Calu3 (cell line): Measurements from ENCODE around the gene TCAP. TPM values are rescaled to one million over a fixed set of nuclear protein-coding genes. Genes with fewer than 3 reads are reported as not detected.
A peak's percentile ranks its signal among the peaks of the same experiment; 100 is the strongest.
"Not testable (repeated sequence)": the region's sequence is repeated elsewhere in the genome, so short reads cannot be mapped to it uniquely, and the experiment has no call there.

ENCODE experiments used
- BruUV-seq: library from RNA; stranded (reverse); fragments of 400-500 nt; replicated peaks from 2 replicates; lab custom pipeline; 2021; lab: Mats Ljungman, UMichigan
- CTCF ChIA-PET: fragments of 300-600 bp; sonication (Branson Sonifier 250); formaldehyde crosslinking; loops from one replicate; lab custom pipeline; 2022; ENCODE audit warnings: antibody characterized with exemption; lab: Charles Lee
- DNase-seq: peaks from one replicate; pipeline ENCODE4 v3.0.0; 2022
- H3K27ac Mint-ChIP-seq: one replicate; pipeline ENCODE4 v1.8.0; 2022; ENCODE audit warnings: mixed read lengths; ENCODE audit not compliant: unreplicated experiment
- H3K27me3 Mint-ChIP-seq: one replicate; pipeline ENCODE4 v1.8.0; 2022; ENCODE audit warnings: mixed read lengths; ENCODE audit not compliant: unreplicated experiment
- H3K36me3 Mint-ChIP-seq: one replicate; pipeline ENCODE4 v1.8.0; 2022; ENCODE audit warnings: mild to moderate bottlenecking, moderate library complexity, mixed read lengths; ENCODE audit not compliant: insufficient read depth, unreplicated experiment
- H3K4me1 Mint-ChIP-seq: one replicate; pipeline ENCODE4 v1.8.0; 2022; ENCODE audit warnings: mild to moderate bottlenecking, low read depth, mixed read lengths; ENCODE audit not compliant: unreplicated experiment
- H3K4me3 Mint-ChIP-seq: one replicate; pipeline ENCODE4 v1.8.0; 2022; ENCODE audit warnings: mild to moderate bottlenecking, low read depth, moderate library complexity, mixed read lengths; ENCODE audit not compliant: unreplicated experiment
- H3K9me3 Mint-ChIP-seq: one replicate; pipeline ENCODE4 v1.8.0; 2022; ENCODE audit warnings: low read depth, mixed read lengths; ENCODE audit not compliant: unreplicated experiment
- intact Hi-C: fragments of 100-400 bp; cut with micrococcal nuclease; formaldehyde crosslinking; loops from one replicate; pipeline ENCODE4 v1.10.0; 2022; ENCODE audit not compliant: unreplicated experiment
- total RNA-seq: library from RNA; stranded (reverse); gene quantifications from 2 replicates; pipeline ENCODE4 v1.2.3, GENCODE V29; 2022
- TF ChIP-seq, protein P1 (sequence below): fragments of 200-600 bp; IDR thresholded peaks from one replicate; pipeline ENCODE4 v1.8.0; 2022; ENCODE audit warnings: antibody characterized with exemption; ENCODE audit not compliant: unreplicated experiment

TCAP gene
- total RNA-seq, 1 experiment from 2014 or later, result 51.5 TPM

DNA sequence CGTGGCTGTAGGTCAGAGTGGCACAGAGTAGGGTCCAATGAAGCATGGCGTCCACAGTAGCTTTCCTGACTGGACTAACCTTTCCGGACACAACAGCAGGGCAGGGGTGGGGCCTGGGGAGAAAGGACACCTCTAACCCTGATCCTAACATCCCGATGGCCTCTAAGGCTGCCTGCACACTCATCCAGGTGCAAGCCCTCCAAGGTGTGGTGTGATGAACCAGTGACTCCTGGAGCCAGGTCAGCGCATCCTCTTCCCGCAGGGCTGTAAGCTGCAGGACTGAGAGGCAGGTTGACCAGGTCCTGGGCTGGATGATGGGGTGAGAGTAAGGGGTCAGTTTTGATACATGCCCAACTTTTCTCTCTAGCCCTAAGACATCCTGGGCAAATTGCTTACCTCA, 31.6 kb downstream of the TCAP start:
- intact Hi-C loops, result no loop called here
- no peak overlapping the region for H3K4me3 Mint-ChIP-seq
- H3K27ac Mint-ChIP-seq, result no peak overlapping the region
- DNase-seq, result peak; percentile 82
- H3K36me3 Mint-ChIP-seq, result peaks cover 32% of the 10 kb centered on the region
- H3K27me3 Mint-ChIP-seq, result no peaks in the 10 kb centered on the region
- no peaks in the 10 kb centered on the region for H3K9me3 Mint-ChIP-seq
- TF ChIP-seq, protein P1, sequence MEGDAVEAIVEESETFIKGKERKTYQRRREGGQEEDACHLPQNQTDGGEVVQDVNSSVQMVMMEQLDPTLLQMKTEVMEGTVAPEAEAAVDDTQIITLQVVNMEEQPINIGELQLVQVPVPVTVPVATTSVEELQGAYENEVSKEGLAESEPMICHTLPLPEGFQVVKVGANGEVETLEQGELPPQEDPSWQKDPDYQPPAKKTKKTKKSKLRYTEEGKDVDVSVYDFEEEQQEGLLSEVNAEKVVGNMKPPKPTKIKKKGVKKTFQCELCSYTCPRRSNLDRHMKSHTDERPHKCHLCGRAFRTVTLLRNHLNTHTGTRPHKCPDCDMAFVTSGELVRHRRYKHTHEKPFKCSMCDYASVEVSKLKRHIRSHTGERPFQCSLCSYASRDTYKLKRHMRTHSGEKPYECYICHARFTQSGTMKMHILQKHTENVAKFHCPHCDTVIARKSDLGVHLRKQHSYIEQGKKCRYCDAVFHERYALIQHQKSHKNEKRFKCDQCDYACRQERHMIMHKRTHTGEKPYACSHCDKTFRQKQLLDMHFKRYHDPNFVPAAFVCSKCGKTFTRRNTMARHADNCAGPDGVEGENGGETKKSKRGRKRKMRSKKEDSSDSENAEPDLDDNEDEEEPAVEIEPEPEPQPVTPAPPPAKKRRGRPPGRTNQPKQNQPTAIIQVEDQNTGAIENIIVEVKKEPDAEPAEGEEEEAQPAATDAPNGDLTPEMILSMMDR, result no peak
- CTCF ChIA-PET, result interaction anchor here (0.5 to 161.2 kb wide), 26 partner anchors 18 to 1047 kb away, joined by 3 to 42089 read pairs (median 6); partner anchors contain the start of genes ERBB2, GRB7, GSDMA and GSDMB
- H3K4me1 Mint-ChIP-seq, result peaks cover 45% of the 10 kb centered on the region
- no TSS peak for BruUV-seq

DNA sequence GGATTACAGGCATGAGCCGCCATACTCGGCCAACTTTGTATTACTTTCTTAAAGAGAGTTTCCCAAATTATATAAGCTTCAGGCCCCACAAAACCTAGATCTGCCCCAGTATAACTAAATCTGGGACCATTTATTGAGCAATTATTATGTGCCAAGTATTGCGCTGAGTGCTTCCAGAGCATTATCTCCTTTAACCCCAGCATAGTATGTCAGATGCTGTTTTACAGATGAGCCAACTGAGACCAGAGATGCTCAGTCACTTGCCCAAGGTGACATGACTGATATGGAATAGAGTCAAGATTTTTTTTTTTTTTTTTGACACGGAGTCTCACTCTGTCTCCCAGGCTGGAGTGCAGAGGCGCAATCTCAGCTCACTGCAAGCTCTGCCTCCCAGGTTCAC, 32.8 kb downstream of the TCAP start:
- CTCF ChIA-PET, result interaction anchor here (0.6 to 161.2 kb wide), 16 partner anchors 17 to 1164 kb away, joined by 3 to 42089 read pairs (median 42); partner anchors contain the start of genes ERBB2, GRB7, GSDMA and GSDMB
- intact Hi-C loops, result no loop called here
- DNase-seq, result no peak

DNA sequence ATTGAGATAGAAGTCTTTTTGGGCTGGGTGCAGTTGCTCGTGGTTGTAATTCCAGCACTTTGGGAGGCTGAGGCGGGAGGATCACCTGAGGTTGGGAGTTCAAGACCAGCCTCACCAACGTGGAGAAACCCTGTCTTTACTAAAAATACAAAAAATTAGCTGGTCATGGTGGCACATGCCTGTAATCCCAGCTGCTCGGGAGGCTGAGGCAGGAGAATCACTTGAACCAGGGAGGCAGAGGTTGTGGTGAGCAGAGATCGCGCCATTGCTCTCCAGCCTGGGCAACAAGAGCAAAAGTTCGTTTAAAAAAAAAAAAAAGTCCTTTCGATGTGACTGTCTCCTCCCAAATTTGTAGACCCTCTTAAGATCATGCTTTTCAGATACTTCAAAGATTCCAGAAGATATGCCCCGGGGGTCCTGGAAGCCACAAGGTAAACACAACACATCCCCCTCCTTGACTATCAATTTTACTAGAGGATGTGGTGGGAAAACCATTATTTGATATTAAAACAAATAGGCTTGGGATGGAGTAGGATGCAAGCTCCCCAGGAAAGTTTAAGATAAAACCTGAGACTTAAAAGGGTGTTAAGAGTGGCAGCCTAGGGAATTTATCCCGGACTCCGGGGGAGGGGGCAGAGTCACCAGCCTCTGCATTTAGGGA, 34.1 kb downstream of the TCAP start:
- intact Hi-C loops, result loop anchor here (1.0 kb wide), 1 partner anchor 8 kb away; no protein-coding TSS in a partner anchor
- BruUV-seq, result TSS peak; percentile 86
- H3K27me3 Mint-ChIP-seq, H3K9me3 Mint-ChIP-seq: not testable (repeated sequence)
- H3K27ac Mint-ChIP-seq, result peak overlapping the region; percentile 67
- peaks cover 68% of the 10 kb centered on the region for H3K4me1 Mint-ChIP-seq
- CTCF ChIA-PET, result interaction anchor here (0.6 to 161.2 kb wide), 54 partner anchors 16 to 1893 kb away, joined by 3 to 42089 read pairs (median 5); partner anchors contain the start of genes CDK12, ERBB2, GRB7 and GSDMA
- peak; percentile 80 for DNase-seq
- H3K36me3 Mint-ChIP-seq, result peaks cover 57% of the 10 kb centered on the region
- H3K4me3 Mint-ChIP-seq, result peak overlapping the region; percentile 71

More for the DNA sequence above, 32.8 kb downstream of the TCAP start:
- BruUV-seq, result no TSS peak
- no peak overlapping the region for H3K4me3 Mint-ChIP-seq
- H3K9me3 Mint-ChIP-seq, result no peaks in the 10 kb centered on the region
- H3K36me3 Mint-ChIP-seq, result peaks cover 44% of the 10 kb centered on the region
- TF ChIP-seq, protein P1, result no peak
- peaks cover 57% of the 10 kb centered on the region for H3K4me1 Mint-ChIP-seq
- H3K27me3 Mint-ChIP-seq, result no peaks in the 10 kb centered on the region
- no peak overlapping the region for H3K27ac Mint-ChIP-seq

DNA sequence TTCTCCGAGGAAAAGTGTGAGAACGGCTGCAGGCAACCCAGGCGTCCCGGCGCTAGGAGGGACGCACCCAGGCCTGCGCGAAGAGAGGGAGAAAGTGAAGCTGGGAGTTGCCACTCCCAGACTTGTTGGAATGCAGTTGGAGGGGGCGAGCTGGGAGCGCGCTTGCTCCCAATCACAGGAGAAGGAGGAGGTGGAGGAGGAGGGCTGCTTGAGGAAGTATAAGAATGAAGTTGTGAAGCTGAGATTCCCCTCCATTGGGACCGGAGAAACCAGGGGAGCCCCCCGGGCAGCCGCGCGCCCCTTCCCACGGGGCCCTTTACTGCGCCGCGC, 34.6 kb downstream of the TCAP start, which contains the start of gene ERBB2:
Gene ERBB2 (plus strand): TSS at position 247 of the 330 bp plus-strand sequence. CDS start 175 bp downstream, outside the sequence.
- intact Hi-C loops, result loop anchor here (1.0 to 5.0 kb wide), 7 partner anchors 8 to 718 kb away; partner anchors contain the start of genes STARD3 and TOP2A
- CTCF ChIA-PET, result interaction anchor here (0.6 to 161.2 kb wide), 59 partner anchors 15 to 1894 kb away, joined by 3 to 42089 read pairs (median 5); partner anchors contain the start of genes CDK12, ERBB2, GRB7 and GSDMA

More for the DNA sequence above, 34.6 kb downstream of the TCAP start, which contains the start of gene ERBB2:
- Mint-ChIP-seq H3K27me3 (no peaks in the 10 kb centered on the region), H3K4me3 (peak within 1 kb of the TSS; percentile 71), H3K9me3 (no peaks in the 10 kb centered on the region), H3K4me1 (peaks cover 68% of the 10 kb centered on the region), H3K27ac (peak within 1 kb of the TSS; percentile 67), H3K36me3 (peaks cover 62% of the 10 kb centered on the region)
- peak; percentile 100 for DNase-seq
- BruUV-seq, result no TSS peak
- TF ChIP-seq, protein P1, result no peak
